ENCODE measurements around the gene ATXN3.
"Not testable (repeated sequence)": the region's sequence is repeated elsewhere in the genome, so short reads cannot be mapped to it uniquely, and the experiment has no call there.

ATXN3 gene

GRCh38 chr14:92058006-92058917 lies 48.1 kb downstream of the ATXN3 start:
- no peak for DNase-seq
- ATAC-seq, result no peak

DNA sequence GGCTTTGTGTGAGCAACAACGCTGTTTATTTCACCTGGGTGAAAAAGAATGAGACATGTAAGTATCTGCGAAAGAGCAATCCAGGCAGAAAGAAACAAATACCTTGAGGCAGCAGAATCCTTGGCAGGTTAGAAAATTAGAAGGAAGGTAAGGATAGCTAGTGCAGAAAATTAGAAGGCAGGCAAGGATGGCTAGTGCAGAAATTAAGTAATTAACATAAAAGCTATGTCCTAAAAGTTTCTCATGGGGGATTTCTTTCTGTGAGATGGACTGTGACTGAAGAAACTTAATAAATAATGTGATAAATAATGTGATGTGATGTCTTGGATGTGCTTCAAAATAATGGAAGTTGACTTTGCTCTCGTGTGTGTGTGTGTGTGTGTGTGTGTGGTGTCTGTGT lies 56.6 kb downstream of the ATXN3 start:
- no peak for DNase-seq
- ATAC-seq, result no peak

DNA sequence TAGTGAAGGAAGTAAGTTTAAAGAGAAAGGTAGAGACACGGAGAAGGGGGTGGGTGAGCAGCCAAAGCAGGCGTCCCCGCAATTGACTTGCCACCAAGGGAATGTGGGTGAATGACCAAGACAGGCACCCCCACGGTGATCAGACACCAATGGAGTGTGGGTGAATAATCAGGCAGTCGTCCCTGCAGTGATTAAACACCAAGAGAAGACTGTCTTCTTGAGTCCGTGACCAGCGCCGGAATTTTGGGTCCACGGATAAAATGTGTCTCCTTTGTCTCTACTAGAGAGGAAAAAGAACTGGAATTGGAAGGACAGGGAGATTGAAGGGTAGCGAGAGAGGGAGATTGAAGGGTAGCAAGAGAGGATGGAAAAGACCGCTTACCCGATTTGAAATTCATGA lies 57.2 kb downstream of the ATXN3 start:
- not testable (repeated sequence) for ATAC-seq, DNase-seq

GRCh38 chr14:92045904-92046303 lies 60.5 kb downstream of the ATXN3 start:
- DNase-seq, ATAC-seq: not testable (repeated sequence)

GRCh38 chr14:92041766-92042165 lies 64.6 kb downstream of the ATXN3 start:
- ATAC-seq, DNase-seq: not testable (repeated sequence)

GRCh38 chr14:92041203-92041602 lies 65.2 kb downstream of the ATXN3 start:
- DNase-seq (no peak), ATAC-seq (no peak)

- ATAC-seq, result peak; percentile 26
These were observed 65.8 kb downstream of the ATXN3 start for GRCh38 chr14:92040431-92041051.

GRCh38 chr14:92039719-92040430 lies 66.5 kb downstream of the ATXN3 start, which contains the start of gene TRIP11:
TRIP11 (minus strand) TSS chr14:92040059; CDS start chr14:92039685, 374 bp downstream.
- DNase-seq (peak; percentile 96), ATAC-seq (peak; percentile 98)

More at GRCh38 chr14:92040431-92041051, 65.8 kb downstream of the ATXN3 start:
- peak; percentile 17 for DNase-seq

GRCh38 chr14:92039063-92039718 lies 67.2 kb downstream of the ATXN3 start:
- ATAC-seq, result peak; percentile 4
- peak; percentile 52 for DNase-seq

- ATAC-seq (no peak), DNase-seq (no peak)
These were observed 68.4 kb downstream of the ATXN3 start for GRCh38 chr14:92037989-92038388.

DNA sequence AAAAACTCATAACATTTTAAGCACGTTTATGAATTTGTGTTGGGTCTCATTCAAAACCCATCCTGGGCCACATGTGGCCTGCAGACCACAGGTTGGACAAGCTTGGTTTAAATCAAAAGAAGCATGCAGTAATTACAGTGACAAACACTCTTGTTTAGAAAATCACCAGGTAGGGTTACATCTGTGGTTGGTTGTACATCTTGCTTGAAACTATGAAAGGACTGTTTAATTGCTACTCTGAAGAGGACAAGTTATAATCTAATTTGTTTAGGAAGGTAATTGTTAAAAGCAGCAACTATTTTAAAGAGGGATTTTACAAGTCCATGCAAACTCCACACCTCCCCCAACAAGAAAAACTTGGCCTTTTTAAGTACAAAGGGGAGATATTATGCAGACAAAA lies 70.5 kb downstream of the ATXN3 start:
- ATAC-seq (no peak), DNase-seq (no peak)

DNA sequence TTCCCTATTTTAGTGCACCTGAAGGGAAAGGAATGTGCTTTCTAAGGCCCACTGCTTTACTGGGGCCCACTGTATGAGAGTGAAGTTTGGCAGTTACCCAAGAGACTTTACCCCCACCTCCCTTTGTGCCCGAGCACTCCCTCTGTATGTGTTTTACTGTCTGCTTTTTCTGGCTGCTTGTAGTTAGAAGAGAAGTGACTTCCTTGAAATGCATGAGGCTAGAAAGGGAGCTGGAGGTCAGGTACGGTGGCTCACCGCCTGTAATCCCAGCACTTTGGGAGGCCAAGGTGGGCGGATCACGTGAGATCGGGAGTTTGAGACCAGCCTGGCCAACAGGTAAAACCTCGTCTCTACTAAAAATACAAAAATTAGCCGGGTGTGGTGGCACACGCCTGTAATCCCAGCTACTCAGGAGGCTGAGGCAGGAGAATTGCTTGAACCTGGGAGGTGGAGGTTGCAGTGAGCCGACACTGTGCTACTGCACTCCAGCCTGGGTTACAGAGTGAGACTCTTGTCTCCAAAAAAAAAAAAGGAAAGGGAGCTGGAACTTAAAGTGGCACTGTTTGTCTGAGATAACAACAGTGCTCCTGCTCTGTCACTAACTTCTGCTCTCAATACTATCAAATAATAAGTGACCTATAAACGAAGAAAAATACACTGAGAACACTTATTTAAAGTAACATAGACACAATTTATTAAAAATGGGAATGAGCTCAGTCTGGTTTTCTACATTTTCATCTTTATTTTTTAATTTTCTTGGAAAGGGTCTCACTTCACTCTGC lies 72.3 kb downstream of the ATXN3 start:
- ATAC-seq, result no peak
- DNase-seq, result no peak

DNA sequence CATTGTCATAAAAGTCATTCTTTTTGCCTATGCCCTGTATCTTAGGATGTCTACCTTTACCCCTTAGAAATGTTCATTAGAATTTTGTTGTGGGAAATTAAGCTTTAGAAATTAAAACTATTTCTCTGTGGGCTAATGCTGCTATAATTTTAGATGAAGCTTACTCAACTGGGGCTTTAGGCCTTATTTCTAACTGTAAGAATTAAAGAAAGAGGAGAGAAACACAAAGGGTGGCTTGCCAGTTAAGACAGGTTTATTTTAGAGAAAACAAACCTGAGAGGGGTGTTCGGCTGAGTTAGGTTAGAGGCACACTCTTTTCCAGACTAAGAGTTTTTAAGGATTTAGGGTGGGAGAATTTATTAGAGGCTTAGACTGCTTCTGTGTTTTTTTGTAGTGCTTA lies 72.9 kb downstream of the ATXN3 start:
- no peak for DNase-seq
- no peak for ATAC-seq

DNA sequence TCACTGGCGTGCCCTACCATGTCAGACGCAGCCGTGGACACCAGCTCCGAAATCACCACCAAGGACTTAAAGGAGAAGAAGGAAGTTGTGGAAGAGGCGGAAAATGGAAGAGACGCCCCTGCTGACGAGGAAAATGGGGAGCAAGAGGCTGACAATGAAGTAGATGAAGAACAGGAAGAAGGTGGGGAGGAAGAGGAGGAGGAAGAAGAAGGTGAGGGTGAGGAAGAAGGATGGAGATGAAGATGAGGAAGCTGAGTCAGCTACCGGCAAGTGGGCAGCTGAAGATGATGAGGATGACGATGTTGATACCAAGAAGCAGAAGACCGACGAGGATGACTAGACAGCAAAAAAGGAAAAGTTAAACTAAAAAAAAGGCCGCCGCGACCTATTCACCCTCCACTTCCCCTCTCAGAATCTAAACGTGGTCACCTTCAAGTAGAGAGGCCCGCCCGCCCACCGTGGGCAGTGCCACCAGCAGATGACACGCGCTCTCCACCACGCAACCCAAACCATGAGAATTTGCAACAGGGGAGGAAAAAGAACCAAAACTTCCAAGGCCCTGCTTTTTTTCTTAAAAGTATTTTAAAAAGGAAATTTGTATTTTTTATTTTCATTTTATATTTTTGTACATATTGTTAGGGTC lies 79.7 kb downstream of the ATXN3 start:
- ATAC-seq (no peak), DNase-seq (peak; percentile 42)

DNA sequence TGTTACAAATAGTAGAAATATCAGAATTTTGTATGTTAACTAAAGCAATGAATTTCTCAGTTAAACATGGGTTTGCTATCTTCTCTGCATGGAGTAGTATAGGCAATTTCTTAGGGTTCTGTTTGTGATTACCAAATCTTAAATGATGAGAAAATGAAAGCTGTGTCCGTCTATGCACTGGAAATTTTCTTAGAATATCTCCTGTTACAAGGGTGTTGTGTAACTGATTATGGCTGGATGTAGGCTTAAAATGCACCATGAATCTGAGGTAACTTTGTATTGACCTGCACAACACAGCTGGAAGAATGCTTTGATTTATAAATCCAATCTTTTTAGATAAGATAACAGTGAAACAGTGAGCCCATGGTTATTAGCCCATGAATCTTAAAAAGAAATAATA lies 84.3 kb downstream of the ATXN3 start:
- ATAC-seq, result no peak
- no peak for DNase-seq

DNA sequence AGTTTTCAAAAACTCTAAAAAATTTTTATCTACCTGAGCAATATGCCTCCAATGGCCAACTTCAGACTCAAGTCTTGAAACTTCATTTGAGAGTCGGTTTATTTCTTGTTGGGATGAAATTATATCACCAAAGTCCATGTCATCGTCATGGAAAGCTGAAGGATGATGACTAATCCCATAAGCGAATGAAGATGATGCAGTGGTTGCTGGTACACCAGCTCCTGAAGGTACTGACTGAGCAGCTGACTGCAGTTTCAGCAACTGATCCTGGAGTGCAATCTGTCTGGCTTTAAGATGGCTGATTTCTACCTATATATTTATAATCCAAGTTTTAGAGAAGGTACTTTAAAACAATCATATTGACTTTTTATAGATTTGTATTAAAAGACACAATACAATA lies 84.9 kb downstream of the ATXN3 start:
- peak; percentile 28 for ATAC-seq

DNA sequence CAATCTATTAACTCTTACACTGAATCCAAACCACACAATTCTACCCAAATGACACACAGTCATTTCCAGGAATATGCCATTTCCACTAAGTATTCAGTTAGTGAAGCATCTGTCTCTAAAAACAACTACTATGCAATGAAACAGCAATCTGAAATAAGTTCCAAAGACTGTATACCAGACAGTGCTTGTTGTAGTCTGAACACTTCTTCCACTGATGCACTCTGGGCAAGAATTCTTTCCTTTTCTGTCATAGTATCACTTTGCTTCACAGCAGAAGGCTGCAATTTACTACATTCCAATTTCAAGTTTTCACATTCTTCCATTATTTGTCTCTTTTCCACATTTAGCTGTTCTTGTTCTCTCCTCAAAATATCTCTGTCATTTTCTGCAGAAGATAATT lies 92.3 kb downstream of the ATXN3 start:
- ATAC-seq (no peak), DNase-seq (no peak)

More for the DNA sequence above, 84.9 kb downstream of the ATXN3 start:
- DNase-seq, result no peak

DNA sequence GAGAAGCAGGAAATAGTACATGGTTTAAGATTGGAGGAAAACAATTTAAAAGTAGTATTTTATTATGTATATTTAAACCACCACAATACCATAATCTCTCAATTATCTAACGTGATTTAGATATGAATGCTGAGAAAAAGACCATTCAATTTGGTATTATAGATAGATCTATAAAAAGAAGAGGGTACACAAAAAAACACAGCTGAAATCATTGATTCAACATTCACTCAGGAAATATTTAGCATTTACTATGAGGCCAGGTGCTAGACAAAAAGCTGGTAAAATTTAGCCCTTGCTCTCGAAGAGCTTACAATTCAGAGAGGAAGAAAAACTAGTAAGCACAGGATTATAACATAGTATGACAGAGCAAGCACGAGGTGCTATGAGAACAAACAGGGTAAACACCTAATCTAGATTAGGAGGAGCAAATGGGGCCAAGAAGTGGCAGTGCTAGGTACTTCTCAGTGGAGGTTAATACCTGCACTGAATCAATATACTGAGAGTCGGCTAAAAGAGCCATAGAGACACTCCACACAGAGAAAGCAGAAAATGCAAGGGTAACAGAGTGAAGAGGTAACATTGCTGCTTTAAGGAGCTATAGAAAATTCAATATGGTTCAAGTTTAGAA lies 94.1 kb downstream of the ATXN3 start:
- no peak for DNase-seq
- no peak for ATAC-seq

DNA sequence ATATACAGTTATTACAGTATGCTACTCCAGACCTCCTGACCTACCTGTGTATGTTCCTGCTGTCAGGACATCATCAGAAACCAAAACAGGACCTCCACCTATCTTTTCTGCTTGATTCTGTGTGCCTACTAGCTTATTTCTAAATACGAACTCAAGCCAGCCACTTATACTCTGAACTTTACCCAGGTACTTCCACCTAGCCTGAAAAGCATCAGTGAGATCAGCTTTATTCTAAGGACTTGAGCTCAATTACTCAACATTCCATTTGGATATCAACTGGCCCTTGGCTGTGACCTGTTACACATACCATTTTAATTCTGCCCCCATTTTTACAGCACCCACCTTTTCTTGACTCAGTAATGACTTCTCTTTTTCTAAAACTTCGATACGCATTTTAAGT lies 95.7 kb downstream of the ATXN3 start:
- ATAC-seq (no peak), DNase-seq (no peak)

- ATAC-seq (no peak), DNase-seq (no peak)
These were observed 96.8 kb downstream of the ATXN3 start for GRCh38 chr14:92009604-92010003.
